Hypothalamus (tissue), 51 donors: ENCODE data around the gene SLC16A8.
A peak's percentile ranks its signal among the peaks of the same experiment; 100 is the strongest.

ENCODE experiments used
- DNase-seq, 51 donors: peaks; one replicate each; lab custom pipeline; 2025; lab: John Stamatoyannopoulos, UW

The SLC16A8 gene

GRCh38 chr22:38074181-38075104 is 9.5 kb downstream of the SLC16A8 start:
- DNase-seq, result peak in 1 of 51 donors; percentile 40

- no peak for DNase-seq
Measured at GRCh38 chr22:38073150-38074130, 10.5 kb downstream of the SLC16A8 start.

DNA sequence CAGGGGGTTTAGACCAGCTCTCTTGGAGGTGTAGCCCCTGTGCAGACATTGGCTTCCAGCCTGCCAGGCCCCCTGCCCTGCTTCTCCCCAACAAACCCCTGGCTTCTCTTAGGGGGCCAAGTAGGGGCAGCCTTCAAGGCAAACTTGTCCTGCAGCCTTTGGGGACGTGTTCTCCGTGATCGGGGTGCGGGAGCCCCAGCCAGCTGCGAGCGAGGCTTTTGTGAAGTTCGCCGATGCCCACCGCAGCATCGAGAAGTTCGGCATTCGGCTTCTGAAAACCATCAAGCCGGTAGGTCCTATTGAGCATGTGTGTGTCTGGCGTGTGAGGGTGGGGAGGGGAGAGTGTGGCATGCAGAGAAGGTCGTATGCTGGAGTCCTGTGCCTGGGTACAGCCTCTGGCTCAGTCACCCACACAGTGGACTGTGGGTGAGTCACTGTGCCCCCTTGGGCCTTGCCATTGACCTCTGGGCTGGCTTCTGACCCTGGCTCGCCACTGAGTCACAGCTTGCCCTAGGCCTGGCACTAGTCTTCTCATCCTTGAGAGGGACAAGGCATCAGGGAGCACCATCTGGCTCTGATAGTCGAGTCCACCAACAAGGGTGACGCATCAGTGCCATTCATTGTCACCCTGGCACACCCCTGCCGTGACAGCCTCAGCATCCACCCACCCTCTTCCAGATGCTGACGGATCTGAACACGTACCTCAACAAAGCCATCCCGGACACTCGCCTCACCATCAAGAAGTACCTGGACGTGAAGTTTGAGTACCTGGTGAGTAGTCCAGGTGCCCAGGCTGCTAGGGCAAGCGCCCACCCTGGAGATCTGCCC is 11.4 kb downstream of the SLC16A8 start:
- DNase-seq, result no peak

DNA sequence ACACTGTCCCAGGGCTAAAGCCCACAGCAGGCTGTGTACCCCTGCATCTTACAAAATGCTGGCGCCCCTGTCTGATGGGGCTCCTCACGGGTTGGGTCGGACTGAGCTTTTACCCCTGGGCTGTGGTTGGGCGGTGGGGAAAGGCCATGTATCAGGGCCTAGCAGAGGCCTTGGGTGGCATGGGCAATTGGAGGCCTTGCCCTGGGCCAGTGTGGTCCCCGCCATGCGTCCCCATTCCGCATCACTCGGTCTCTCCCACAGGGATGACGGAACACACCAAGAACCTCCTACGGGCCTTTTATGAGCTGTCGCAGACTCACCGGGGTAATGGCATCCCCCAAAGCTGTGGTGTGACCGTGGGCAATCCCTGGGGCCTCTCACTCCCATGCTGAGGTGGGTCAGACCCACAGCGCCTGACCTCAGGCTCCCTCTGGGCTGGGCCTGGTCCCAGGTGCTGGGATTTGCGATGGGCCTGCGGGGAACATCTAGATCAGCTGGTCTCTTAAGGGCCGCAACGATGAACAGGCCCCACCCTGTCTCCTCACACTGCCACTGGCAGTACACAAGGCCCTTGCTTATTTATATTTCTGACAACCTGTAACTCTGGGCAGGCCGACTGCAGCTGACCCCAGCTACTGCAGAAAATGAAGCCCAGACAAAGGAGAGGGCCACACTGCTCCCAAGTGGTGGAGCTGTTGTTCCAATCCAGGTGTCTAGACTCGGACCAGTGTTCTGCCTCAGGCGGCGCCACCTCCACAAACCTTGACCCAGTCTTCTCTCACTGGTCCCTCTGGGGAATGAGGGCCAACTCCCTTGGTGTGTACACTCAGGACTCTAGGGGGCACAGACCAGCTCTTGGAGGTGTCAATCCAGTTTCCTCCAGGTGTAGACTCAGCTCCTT is 12.3 kb downstream of the SLC16A8 start:
- no peak for DNase-seq

GRCh38 chr22:38070250-38070921 is 13.6 kb downstream of the SLC16A8 start:
- DNase-seq, result no peak

- DNase-seq, result peak in 45 of 51 donors; percentile 20 to 88 (median 55)
Measured at GRCh38 chr22:38069372-38070249, 14.4 kb downstream of the SLC16A8 start.

DNA sequence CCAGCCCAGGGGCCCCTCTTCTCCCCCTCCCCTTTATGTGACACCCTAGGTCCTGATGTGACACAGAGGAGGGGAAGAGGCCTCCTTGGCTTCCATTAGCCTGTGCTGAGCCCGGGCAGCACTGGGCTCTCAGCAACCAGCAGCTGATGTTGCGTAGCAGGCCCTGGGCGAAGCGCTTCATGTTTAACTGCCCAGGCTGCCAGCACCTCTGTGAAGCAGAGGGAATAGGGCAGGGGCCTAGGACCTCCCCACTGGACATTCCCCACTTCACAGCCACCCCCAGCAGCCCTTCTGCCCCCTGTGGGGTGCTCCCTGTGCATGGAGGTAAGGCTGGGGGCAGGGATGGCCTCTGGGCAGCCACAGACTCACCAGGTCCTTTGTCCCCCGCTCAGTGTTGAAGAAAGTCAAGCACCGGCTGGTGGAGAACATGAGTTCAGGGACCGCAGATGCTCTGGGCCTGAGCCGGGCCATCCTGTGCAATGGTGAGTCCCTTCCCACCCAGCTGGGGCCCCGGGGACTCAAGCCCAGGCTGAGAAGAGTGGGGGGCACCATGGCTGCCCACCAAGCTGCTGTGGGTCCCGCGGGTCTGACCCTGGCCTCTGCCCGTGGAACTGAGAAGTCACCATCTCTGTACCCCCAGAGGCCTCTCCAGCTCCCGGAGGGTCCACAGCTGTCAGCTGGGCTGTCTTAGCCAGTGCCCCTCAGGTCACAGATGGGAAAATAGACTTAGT is 15.2 kb downstream of the SLC16A8 start:
- no peak for DNase-seq

DNA sequence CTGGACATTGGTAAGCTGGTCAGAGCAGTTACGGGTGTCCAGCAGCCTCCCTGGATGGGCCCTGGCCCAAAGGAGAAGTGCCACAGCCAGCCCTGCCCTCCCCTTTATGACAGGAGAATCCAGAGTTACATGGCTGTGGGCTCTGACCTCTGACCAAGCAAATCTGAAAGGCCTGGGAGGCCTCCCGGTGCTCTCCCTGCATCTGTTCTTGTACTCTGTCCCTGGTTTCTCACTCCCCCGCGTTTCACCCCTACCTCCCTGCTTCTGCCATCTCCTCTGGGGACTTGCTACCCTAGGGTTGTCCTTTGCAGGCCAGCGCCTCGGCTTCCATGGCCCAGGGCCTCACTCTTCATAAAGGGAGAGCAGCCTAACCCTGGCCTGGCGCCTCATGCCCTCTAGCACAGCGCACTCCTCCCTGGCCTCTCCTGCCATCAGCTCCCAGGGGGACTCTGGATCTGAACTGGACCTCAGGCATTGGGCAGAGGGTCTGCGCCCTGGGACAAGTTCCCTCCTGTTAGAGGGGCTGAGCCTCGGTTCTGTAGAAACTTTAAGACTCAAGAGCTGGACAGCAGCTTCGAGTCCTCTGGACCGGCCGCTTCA is 16.1 kb downstream of the SLC16A8 start:
- DNase-seq, result no peak

DNA sequence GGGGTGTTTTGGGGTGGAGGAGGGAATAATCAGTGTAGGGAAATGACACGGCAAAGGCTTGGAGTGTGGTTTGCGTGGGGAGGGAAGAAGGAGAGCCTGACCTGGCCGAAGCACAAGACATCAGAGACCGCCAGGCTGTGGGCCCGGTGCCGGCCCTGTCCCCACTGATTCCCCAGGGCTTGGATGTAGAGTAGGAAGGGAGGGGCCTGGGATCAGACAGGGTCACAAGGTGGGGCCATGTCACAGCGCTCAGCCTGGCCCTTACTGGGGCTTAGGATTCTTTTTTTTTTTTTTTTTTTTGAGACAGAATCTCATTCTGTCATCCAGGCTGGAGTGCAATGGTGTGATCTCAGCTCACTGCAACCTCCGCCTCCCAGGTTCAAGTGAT is 17.0 kb downstream of the SLC16A8 start:
- no peak for DNase-seq

GRCh38 chr22:38066381-38067027 is 17.5 kb downstream of the SLC16A8 start:
- no peak for DNase-seq

- DNase-seq, result no peak
Measured at GRCh38 chr22:38065539-38065938, 18.4 kb downstream of the SLC16A8 start.

GRCh38 chr22:38062791-38063190 is 21.2 kb downstream of the SLC16A8 start:
- peak in 19 of 51 donors; percentile 22 to 83 (median 48) for DNase-seq

GRCh38 chr22:38056969-38057891 is 26.8 kb downstream of the SLC16A8 start, which contains the start of gene PICK1:
TSS of gene PICK1 (plus strand) at chr22:38057404. CDS start at chr22:38057810, 406 bp downstream.
- DNase-seq, result peak; percentile 28 to 97 (median 87)
